H1 (cell line): ENCODE results near the gene PMM1. TPM values are rescaled to one million over a fixed set of nuclear protein-coding genes. Genes with fewer than 3 reads are reported as not detected.

Source experiments
- CTCF ChIA-PET: fragments of 300-600 bp; sonication (Branson Sonifier 250); formaldehyde crosslinking; loops from one replicate; lab custom pipeline; 2021; ENCODE audit not compliant: partially characterized antibody; lab: Charles Lee
- POLR2A ChIA-PET: fragments of 300-600 bp; sonication (Branson Sonifier 250); formaldehyde crosslinking; loops from one replicate; lab custom pipeline; 2021; ENCODE audit warnings: inconsistent platforms; ENCODE audit not compliant: partially characterized antibody; lab: Charles Lee
- DNase-seq, 2 experiments: peaks; one replicate each; pipeline versions ENCODE4 v3.0.0 to v3.0.0-alpha.2; 2010 to 2022; ENCODE audit warnings: low spot score in 2 of 2, low read depth in 1 of 2, mixed read lengths in 1 of 2
- FAIRE-seq: peaks from 2 replicates; lab custom pipeline; 2011; peaks lifted over from hg19 to GRCh38; lab: Jason Lieb, UNC
- H2AFZ ChIP-seq: 2 replicates; pipeline ENCODE4 v1.8.1; 2012; ENCODE audit warnings: low read length, inconsistent platforms
- H2AK5ac ChIP-seq: 2 replicates; pipeline ENCODE4 v1.6.1; 2013; ENCODE audit warnings: low read depth, low read length
- H2BK120ac ChIP-seq: replicated peaks from 2 replicates; pipeline ENCODE3; 2013; ENCODE audit warnings: low read depth, low read length, inconsistent platforms
- H2BK12ac ChIP-seq: 2 replicates; pipeline ENCODE4 v1.6.1; 2013; ENCODE audit warnings: low read depth, low read length
- H2BK15ac ChIP-seq: 2 replicates; pipeline ENCODE4 v1.6.1; 2013; ENCODE audit warnings: low read length
- H2BK20ac ChIP-seq: 2 replicates; pipeline ENCODE4 v1.6.1; 2013; ENCODE audit warnings: low read length
- H2BK5ac ChIP-seq: 2 replicates; pipeline ENCODE4 v1.6.1; 2013; ENCODE audit warnings: low read depth, low read length
- H3K14ac ChIP-seq: 2 replicates; pipeline ENCODE4 v1.6.1; 2013; ENCODE audit warnings: inconsistent platforms; ENCODE audit not compliant: insufficient read length
- H3K18ac ChIP-seq: 2 replicates; pipeline ENCODE4 v1.6.1; 2013; ENCODE audit warnings: low read length; ENCODE audit errors: extremely low read depth
- H3K23ac ChIP-seq: 2 replicates; pipeline ENCODE4 v1.6.1; 2013; ENCODE audit warnings: inconsistent platforms; ENCODE audit not compliant: insufficient read length
- H3K23me2 ChIP-seq: 2 replicates; pipeline ENCODE4 v1.6.1; 2013; ENCODE audit warnings: low read depth, low read length
- H3K27ac ChIP-seq: 2 replicates; pipeline ENCODE4 v1.6.1; 2011; ENCODE audit warnings: low read depth, low read length, inconsistent platforms
- H3K27me3 ChIP-seq, 4 experiments: replicated peaks in 1 of 4; 1 replicate in 1 of 4; 2 replicates in 3 of 4; pipeline versions ENCODE4 v1.6.1 to v1.8.1; 2011 to 2013; ENCODE audit warnings: low read length in 3 of 4, mild to moderate bottlenecking in 3 of 4, inconsistent platforms in 2 of 4, mixed read lengths in 2 of 4, moderate library complexity in 1 of 4; ENCODE audit not compliant: control insufficient read depth in 3 of 4, insufficient read depth in 3 of 4; ENCODE audit errors: extremely low read depth in 1 of 4
- H3K36me3 ChIP-seq, 4 experiments: 2 replicates each; pipeline versions ENCODE4 v1.6.1 to v1.8.1; 2011 to 2013; ENCODE audit warnings: mild to moderate bottlenecking in 4 of 4, low read length in 3 of 4, moderate library complexity in 2 of 4, control low read depth in 1 of 4, inconsistent platforms in 1 of 4; ENCODE audit not compliant: insufficient read depth in 4 of 4, control insufficient read depth in 2 of 4
- H3K4ac ChIP-seq: replicated peaks from 2 replicates; pipeline ENCODE3; 2013; ENCODE audit warnings: low read length, low read depth, mixed read lengths, inconsistent platforms; ENCODE audit not compliant: insufficient read length
- H3K4me1 ChIP-seq, 4 experiments: replicated peaks in 1 of 4; 1 replicate in 1 of 4; 2 replicates in 3 of 4; pipeline versions ENCODE4 v1.6.1 to v1.8.1; 2011 to 2013; ENCODE audit warnings: low read length in 3 of 4, inconsistent platforms in 2 of 4, mixed read lengths in 1 of 4; ENCODE audit not compliant: insufficient read depth in 4 of 4, control insufficient read depth in 3 of 4
- H3K4me2 ChIP-seq, 2 experiments: 2 replicates each; pipeline versions ENCODE4 v1.6.1 to v1.8.1; 2011 to 2013; ENCODE audit warnings: low read depth in 2 of 2, low read length in 2 of 2, control low read depth in 1 of 2, inconsistent platforms in 1 of 2, mild to moderate bottlenecking in 1 of 2; ENCODE audit not compliant: insufficient read depth in 1 of 2
- H3K4me3 ChIP-seq, 4 experiments: fragments of 200-600, 300-600 bp in 1 of 4; sonication (generic), shearing (Covaris generic), sonication (Bioruptor Twin) in 1 of 4; 2 replicates each; pipeline versions ENCODE4 v1.5.1 to v1.8.1; 2011 to 2016; ENCODE audit warnings: low read length in 4 of 4, low read depth in 3 of 4, control low read depth in 2 of 4, inconsistent platforms in 2 of 4, mild to moderate bottlenecking in 2 of 4, mixed read lengths in 1 of 4, moderate library complexity in 1 of 4; ENCODE audit not compliant: insufficient read depth in 2 of 4; ENCODE audit errors: extremely low read depth in 1 of 4
- H3K56ac ChIP-seq: replicated peaks from 2 replicates; pipeline ENCODE3; 2013; ENCODE audit warnings: low read depth, mild to moderate bottlenecking, mixed read lengths, low read length, inconsistent platforms; ENCODE audit not compliant: insufficient read length
- H3K79me1 ChIP-seq: 2 replicates; pipeline ENCODE4 v1.6.1; 2013; ENCODE audit warnings: low read depth, low read length, control low read depth
- H3K79me2 ChIP-seq, 2 experiments: 2 replicates each; pipeline versions ENCODE4 v1.6.1 to v1.8.1; 2012 to 2013; ENCODE audit warnings: low read length in 2 of 2, mild to moderate bottlenecking in 2 of 2, inconsistent platforms in 1 of 2; ENCODE audit not compliant: insufficient read depth in 2 of 2, control insufficient read depth in 1 of 2
- H3K9ac ChIP-seq, 4 experiments: replicated peaks in 1 of 4; 1 replicate in 1 of 4; 2 replicates in 3 of 4; pipeline versions ENCODE4 v1.6.1 to v1.8.1; 2011 to 2013; ENCODE audit warnings: low read depth in 3 of 4, low read length in 3 of 4, control low read depth in 2 of 4, mild to moderate bottlenecking in 2 of 4, moderate library complexity in 2 of 4, inconsistent platforms in 1 of 4; ENCODE audit errors: extremely low read depth in 1 of 4
- H3K9me3 ChIP-seq, 2 experiments: 2 replicates each; pipeline versions ENCODE4 v1.6.1 to v1.8.1; 2012 to 2013; ENCODE audit warnings: mild to moderate bottlenecking in 2 of 2, moderate library complexity in 2 of 2, control low read depth in 1 of 2, inconsistent platforms in 1 of 2, low read depth in 1 of 2, low read length in 1 of 2, mixed read lengths in 1 of 2; ENCODE audit not compliant: insufficient read depth in 2 of 2
- H4K20me1 ChIP-seq, 2 experiments: replicated peaks in 1 of 2; 2 replicates each; pipeline versions ENCODE3 to v1.8.1; 2011 to 2013; ENCODE audit warnings: inconsistent platforms in 2 of 2, low read length in 2 of 2, mild to moderate bottlenecking in 1 of 2; ENCODE audit not compliant: insufficient read depth in 2 of 2, control insufficient read depth in 1 of 2
- H4K5ac ChIP-seq: 2 replicates; pipeline ENCODE4 v1.6.1; 2013; ENCODE audit warnings: low read length, low read depth, mixed read lengths, inconsistent platforms; ENCODE audit not compliant: insufficient read length
- H4K8ac ChIP-seq: 2 replicates; pipeline ENCODE4 v1.8.0; 2013; ENCODE audit warnings: mild to moderate bottlenecking, moderate library complexity, low read length, inconsistent platforms; ENCODE audit not compliant: insufficient read depth; ENCODE audit errors: extremely low read depth
- H4K91ac ChIP-seq: replicated peaks from 2 replicates; pipeline ENCODE3; 2013; ENCODE audit warnings: low read length, mixed read lengths, inconsistent platforms; ENCODE audit not compliant: insufficient read length
- BRCA1 ChIP-seq: IDR thresholded peaks from 2 replicates; pipeline ENCODE4 v1.6.1; 2012; ENCODE audit warnings: low read depth, low read length, improper control_type of control experiment
- RAD21 ChIP-seq, 2 experiments: IDR thresholded peaks in 1 of 2; conservative IDR thresholded peaks in 1 of 2; 2 replicates each; pipeline ENCODE4 v1.6.1; 2011; ENCODE audit warnings: low read depth in 2 of 2, low read length in 2 of 2, improper control_type of control experiment in 1 of 2, inconsistent platforms in 1 of 2, mild to moderate bottlenecking in 1 of 2, moderate library complexity in 1 of 2
- TAF7 ChIP-seq: optimal IDR thresholded peaks from 2 replicates; pipeline ENCODE3; 2011; ENCODE audit warnings: low read depth, mild to moderate bottlenecking, inconsistent platforms, low read length, moderate library complexity, borderline replicate concordance
- WGBS, 2 experiments: shearing (Covaris generic) in 1 of 2; methylation state at CpG; one replicate each; pipeline versions ENCODE4 v1.1.6 to v1.1.7; 2013 to 2015; ENCODE audit warnings: low lambda C conversion rate in 2 of 2, mixed read lengths in 2 of 2, inconsistent platforms in 1 of 2, low coverage in 1 of 2, missing lambda C conversion rate in 1 of 2; ENCODE audit not compliant: insufficient replicate concordance in 2 of 2, insufficient coverage in 1 of 2, insufficient read length in 1 of 2; ENCODE audit errors: extremely low coverage in 1 of 2, missing lambda C conversion rate in 1 of 2; 5-methylcytosine and 5-hydroxymethylcytosine counted together
- polyA plus RNA-seq, 7 experiments: library from polyadenylated mRNA; depleted of rRNA in 3 of 7; stranded (reverse) in 5 of 7; unstranded in 2 of 7; fragments of >200 nt in 5 of 7; fragments of 200-250 nt in 2 of 7; gene quantifications; 1 replicate in 5 of 7; 2 replicates in 1 of 7; 4 replicates in 1 of 7; pipeline versions ENCODE4 v1.2.1 to v1.2.3, GENCODE V29; 2011 to 2013; ENCODE audit warnings: missing spikeins in 2 of 7, mixed read lengths in 2 of 7
- total RNA-seq: library from RNA; stranded (reverse); fragmentation: NEBNext Ultra II Directional; extraction: Animal tissue kit (Norgen Biotek cat#: 25700); gene quantifications from 2 replicates; pipeline ENCODE4 v1.2.1, GENCODE V29; 2021
- TF ChIP-seq, protein P1 (sequence below), 3 experiments: IDR thresholded peaks; 1 replicate in 2 of 3; 2 replicates in 1 of 3; pipeline versions ENCODE4 v1.5.1 to v1.6.1; 2011; ENCODE audit warnings: low read length in 3 of 3, mild to moderate bottlenecking in 3 of 3, inconsistent platforms in 2 of 3, low read depth in 1 of 3, moderate library complexity in 1 of 3; ENCODE audit not compliant: insufficient read depth in 1 of 3; ENCODE audit errors: control extremely low read depth in 1 of 3
- TF ChIP-seq, protein P2 (sequence below): IDR thresholded peaks from 2 replicates; pipeline ENCODE4 v1.6.1; 2012; ENCODE audit warnings: low read length, inconsistent platforms

PMM1 gene
- total and polyA plus RNA-seq, 2 of the 8 experiments (the other 6 are each of a cell fraction or from before 2014, with no cell fraction given), result 11.3 to 20.0 TPM

DNA sequence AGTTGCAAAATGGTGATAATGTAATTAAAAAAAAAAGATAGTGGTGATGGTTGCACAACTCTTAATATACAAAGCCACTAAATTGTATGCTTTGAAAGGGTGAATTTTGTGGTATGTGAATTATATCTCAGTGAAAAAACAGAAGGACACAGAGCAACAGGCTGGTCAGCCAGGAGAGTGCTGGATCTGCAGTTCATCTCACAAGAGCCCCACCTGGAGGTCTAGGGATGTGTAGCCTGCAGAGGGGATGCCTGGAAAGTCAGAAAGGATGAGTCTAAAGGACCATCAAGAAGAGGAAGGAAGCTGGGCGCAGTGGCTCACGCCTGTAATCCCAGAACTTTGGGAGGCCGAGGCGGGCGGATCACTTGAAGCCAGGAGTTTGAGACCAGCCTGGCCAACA, 54.4 kb downstream of the PMM1 start:
- peaks cover 0 to 7% (median 5%) of the 10 kb centered on the region in 4 experiments; a peak in 4 of 7 replicates for H3K4me1 ChIP-seq
- TF ChIP-seq BRCA1, result no peak
- TF ChIP-seq RAD21 (IDR thresholded peaks at IDR 0.05 in 1 of 2, conservative IDR thresholded peaks at IDR 0.05 in 1 of 2; ENCODE audit: low read depth in 2 of 2, low read length in 2 of 2), result peak; percentile 18 to 41; a peak in 3 of 4 replicates
- TF ChIP-seq, protein P1, sequence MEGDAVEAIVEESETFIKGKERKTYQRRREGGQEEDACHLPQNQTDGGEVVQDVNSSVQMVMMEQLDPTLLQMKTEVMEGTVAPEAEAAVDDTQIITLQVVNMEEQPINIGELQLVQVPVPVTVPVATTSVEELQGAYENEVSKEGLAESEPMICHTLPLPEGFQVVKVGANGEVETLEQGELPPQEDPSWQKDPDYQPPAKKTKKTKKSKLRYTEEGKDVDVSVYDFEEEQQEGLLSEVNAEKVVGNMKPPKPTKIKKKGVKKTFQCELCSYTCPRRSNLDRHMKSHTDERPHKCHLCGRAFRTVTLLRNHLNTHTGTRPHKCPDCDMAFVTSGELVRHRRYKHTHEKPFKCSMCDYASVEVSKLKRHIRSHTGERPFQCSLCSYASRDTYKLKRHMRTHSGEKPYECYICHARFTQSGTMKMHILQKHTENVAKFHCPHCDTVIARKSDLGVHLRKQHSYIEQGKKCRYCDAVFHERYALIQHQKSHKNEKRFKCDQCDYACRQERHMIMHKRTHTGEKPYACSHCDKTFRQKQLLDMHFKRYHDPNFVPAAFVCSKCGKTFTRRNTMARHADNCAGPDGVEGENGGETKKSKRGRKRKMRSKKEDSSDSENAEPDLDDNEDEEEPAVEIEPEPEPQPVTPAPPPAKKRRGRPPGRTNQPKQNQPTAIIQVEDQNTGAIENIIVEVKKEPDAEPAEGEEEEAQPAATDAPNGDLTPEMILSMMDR (IDR thresholded peaks at IDR 0.05; ENCODE audit: control extremely low read depth in 1 of 3, insufficient read depth in 1 of 3, low read depth in 1 of 3, low read length in 3 of 3), result peak; percentile 47 to 61 (median 56)
- TF ChIP-seq TAF7, result no peak
- TF ChIP-seq, protein P2, sequence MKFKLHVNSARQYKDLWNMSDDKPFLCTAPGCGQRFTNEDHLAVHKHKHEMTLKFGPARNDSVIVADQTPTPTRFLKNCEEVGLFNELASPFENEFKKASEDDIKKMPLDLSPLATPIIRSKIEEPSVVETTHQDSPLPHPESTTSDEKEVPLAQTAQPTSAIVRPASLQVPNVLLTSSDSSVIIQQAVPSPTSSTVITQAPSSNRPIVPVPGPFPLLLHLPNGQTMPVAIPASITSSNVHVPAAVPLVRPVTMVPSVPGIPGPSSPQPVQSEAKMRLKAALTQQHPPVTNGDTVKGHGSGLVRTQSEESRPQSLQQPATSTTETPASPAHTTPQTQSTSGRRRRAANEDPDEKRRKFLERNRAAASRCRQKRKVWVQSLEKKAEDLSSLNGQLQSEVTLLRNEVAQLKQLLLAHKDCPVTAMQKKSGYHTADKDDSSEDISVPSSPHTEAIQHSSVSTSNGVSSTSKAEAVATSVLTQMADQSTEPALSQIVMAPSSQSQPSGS, result no peak
- no peak overlapping the region for H3K4me2 ChIP-seq
- no peak overlapping the region for H4K91ac ChIP-seq
- no peak overlapping the region for H2BK12ac ChIP-seq
- no peak for FAIRE-seq
- no peak overlapping the region for H3K18ac ChIP-seq
- no peak overlapping the region for H2AFZ ChIP-seq
- no peaks in the 10 kb centered on the region for H3K27me3 ChIP-seq
- H3K23ac ChIP-seq, result no peak overlapping the region
- no peak overlapping the region for H3K9ac ChIP-seq
- 95% methylated on average over 5 of the region's 5 CpGs; no CpG with 5 or more reads in 1 of the 2 experiments for WGBS, 2 experiments
- no peak overlapping the region for H2AK5ac ChIP-seq
- peaks cover 6 to 24% (median 15%) of the 10 kb centered on the region in 4 experiments; a peak in 5 of 8 replicates for H3K36me3 ChIP-seq
- H4K5ac ChIP-seq, result no peak overlapping the region
- no peak overlapping the region for H4K8ac ChIP-seq
- peaks cover 5 to 23% of the 10 kb centered on the region in 2 experiments for H4K20me1 ChIP-seq
- CTCF ChIA-PET, result interaction anchor here (0.7 to 2.0 kb wide), 24 partner anchors 9 to 183 kb away, joined by 3 to 16 read pairs (median 4); no protein-coding TSS in a partner anchor
- H3K56ac ChIP-seq, result no peak overlapping the region
- DNase-seq, result no peak
- H3K14ac ChIP-seq, result no peak overlapping the region
- no peak overlapping the region for H2BK120ac ChIP-seq
- H2BK5ac ChIP-seq, result no peak overlapping the region
- H2BK15ac ChIP-seq, result no peak overlapping the region
- no peaks in the 10 kb centered on the region for H3K9me3 ChIP-seq
- H3K23me2 ChIP-seq, result no peaks in the 10 kb centered on the region
- H3K27ac ChIP-seq, result no peak overlapping the region
- H2BK20ac ChIP-seq, result no peak overlapping the region
- POLR2A ChIA-PET, result interaction anchor here (0.7 to 3.6 kb wide), 12 partner anchors 8 to 149 kb away, joined by 3 to 20 read pairs (median 3); partner anchors contain the start of genes TOB2 and XRCC6
- peaks cover 0 to 6% of the 10 kb centered on the region in 2 experiments; a peak in 1 of 4 replicates for H3K79me2 ChIP-seq
- no peak overlapping the region for H3K4me3 ChIP-seq
- 0 out of 2 replicates have a peak, but pooled peaks cover 2% of the 10 kb centered on the region for H3K79me1 ChIP-seq
- H3K4ac ChIP-seq, result no peak overlapping the region
